HepG2 (cell line): ENCODE measurements around the gene PRKACA. TPM values are rescaled to one million over a fixed set of nuclear protein-coding genes. Genes with fewer than 3 reads are reported as not detected.

ENCODE experiments used
- ARHGAP35 ChIP-seq: sonication (generic); formaldehyde crosslinking; IDR thresholded peaks from 2 replicates; pipeline ENCODE4 v1.9.0; 2022; ENCODE audit warnings: mild to moderate bottlenecking, inconsistent platforms, moderate library complexity, missing genetic modification reagents, borderline replicate concordance
- BCL6 ChIP-seq: IDR thresholded peaks from 2 replicates; pipeline ENCODE4 v1.6.1; 2016; ENCODE audit warnings: missing genetic modification reagents, missing compliant biosample characterization
- BHLHE40 ChIP-seq: IDR thresholded peaks from 2 replicates; pipeline ENCODE4 v1.6.1; 2011; ENCODE audit warnings: low read length, improper control_type of control experiment
- BRCA1 ChIP-seq: sonication (generic); formaldehyde crosslinking; IDR thresholded peaks from 2 replicates; pipeline ENCODE4 v1.4.0; 2020; ENCODE audit warnings: missing genetic modification reagents
- CBFB ChIP-seq: sonication (generic); formaldehyde crosslinking; IDR thresholded peaks from 2 replicates; pipeline ENCODE4 v1.4.0; 2020; ENCODE audit warnings: missing genetic modification reagents
- FOXC1 ChIP-seq: sonication (generic); formaldehyde crosslinking; IDR thresholded peaks from 2 replicates; pipeline ENCODE4 v1.8.0; 2022; ENCODE audit warnings: mild to moderate bottlenecking, missing genetic modification reagents, borderline replicate concordance
- KDM2A ChIP-seq: sonication (generic); formaldehyde crosslinking; IDR thresholded peaks from 2 replicates; pipeline ENCODE4 v1.4.0; 2020; ENCODE audit warnings: low read depth, missing genetic modification reagents, borderline replicate concordance
- MEIS2 ChIP-seq: sonication (generic); formaldehyde crosslinking; IDR thresholded peaks from 2 replicates; pipeline ENCODE4 v1.9.0; 2021; ENCODE audit warnings: mild to moderate bottlenecking, missing genetic modification reagents
- NR2C2 ChIP-seq: sonication (generic); formaldehyde crosslinking; IDR thresholded peaks from 2 replicates; pipeline ENCODE4 v1.4.0; 2020; ENCODE audit warnings: missing genetic modification reagents, mild to moderate bottlenecking, moderate library complexity, borderline replicate concordance
- POLR2AphosphoS5 ChIP-seq: IDR thresholded peaks from 2 replicates; pipeline ENCODE4 v1.6.1; 2012; ENCODE audit warnings: low read depth, low read length
- REL ChIP-seq: sonication (generic); formaldehyde crosslinking; conservative IDR thresholded peaks from 2 replicates; pipeline ENCODE4 v1.8.0; 2022; ENCODE audit warnings: mild to moderate bottlenecking, missing genetic modification reagents, moderate library complexity
- SIN3B ChIP-seq: fragments of 150-350 bp; IDR thresholded peaks from 2 replicates; pipeline ENCODE4 v1.6.1; 2014; ENCODE audit warnings: low read length
- SP5 ChIP-seq: IDR thresholded peaks from 2 replicates; pipeline ENCODE4 v1.6.1; 2016; ENCODE audit warnings: low read depth, borderline replicate concordance
- ZNF230 ChIP-seq: sonication (generic); formaldehyde crosslinking; IDR thresholded peaks from 2 replicates; pipeline ENCODE4 v1.4.0; 2020; ENCODE audit warnings: mild to moderate bottlenecking, missing genetic modification reagents
- ZNF329 ChIP-seq: sonication (generic); formaldehyde crosslinking; IDR thresholded peaks from 2 replicates; pipeline ENCODE4 v1.9.0; 2021; ENCODE audit warnings: low read depth, mild to moderate bottlenecking, missing genetic modification reagents
- ZNF343 ChIP-seq: sonication (generic); formaldehyde crosslinking; IDR thresholded peaks from 2 replicates; pipeline ENCODE4 v1.4.0; 2020; ENCODE audit warnings: mild to moderate bottlenecking, missing genetic modification reagents
- ZNF446 ChIP-seq: sonication (generic); formaldehyde crosslinking; IDR thresholded peaks from 2 replicates; pipeline ENCODE4 v1.5.0; 2020; ENCODE audit warnings: mild to moderate bottlenecking, missing genetic modification reagents
- ZNF709 ChIP-seq: sonication (generic); formaldehyde crosslinking; IDR thresholded peaks from 2 replicates; pipeline ENCODE4 v1.5.0; 2020; ENCODE audit warnings: mild to moderate bottlenecking, missing genetic modification reagents
- ZNF747 ChIP-seq: sonication (generic); formaldehyde crosslinking; IDR thresholded peaks from 2 replicates; pipeline ENCODE4 v1.8.1; 2023; ENCODE audit warnings: missing genetic modification reagents, mild to moderate bottlenecking, borderline replicate concordance
- polyA plus RNA-seq, 8 experiments: library from polyadenylated mRNA; depleted of rRNA in 3 of 8; stranded (reverse) in 7 of 8; unstranded in 1 of 8; fragments of >200 nt; fragmentation: Illumina TruSeq in 4 of 8; extraction: Trizol in 4 of 8; gene quantifications; 2 replicates each; pipeline versions ENCODE4 v1.2.1 to v1.2.3, GENCODE V29; 2011 to 2016; ENCODE audit warnings: low read depth in 4 of 8, missing spikeins in 1 of 8, mixed read lengths in 1 of 8; ENCODE audit not compliant: insufficient read depth in 1 of 8
- total RNA-seq, 5 experiments: library from RNA; depleted of rRNA; stranded (reverse); fragments of >200 nt; fragmentation: Illumina TruSeq; extraction: Trizol; gene quantifications; 2 replicates each; pipeline ENCODE4 v1.2.3, GENCODE V29; 2016; ENCODE audit warnings: low read depth in 1 of 5
- TF ChIP-seq, protein P1 (sequence below): sonication (generic); formaldehyde crosslinking; IDR thresholded peaks from 2 replicates; pipeline ENCODE4 v1.4.0; 2020; ENCODE audit warnings: missing genetic modification reagents
- TF ChIP-seq, protein P2 (sequence below): sonication (generic); formaldehyde crosslinking; conservative IDR thresholded peaks from 2 replicates; pipeline ENCODE4 v1.4.0; 2020; ENCODE audit warnings: missing genetic modification reagents
- TF ChIP-seq, protein P3 (sequence below): IDR thresholded peaks from 2 replicates; pipeline ENCODE4 v1.6.1; 2016
- TF ChIP-seq, protein P4 (sequence below): sonication (generic); formaldehyde crosslinking; IDR thresholded peaks from 2 replicates; pipeline ENCODE4 v1.5.1; 2020; ENCODE audit warnings: missing genetic modification reagents, mild to moderate bottlenecking, borderline replicate concordance
- TF ChIP-seq, protein P5 (sequence below): sonication (generic); formaldehyde crosslinking; IDR thresholded peaks from 2 replicates; pipeline ENCODE4 v1.5.0; 2020; ENCODE audit warnings: missing genetic modification reagents

Gene PRKACA
- total and polyA plus RNA-seq, 2 of the 13 experiments (the other 11 are each of a cell fraction or from before 2014, with no cell fraction given), result 11.0 to 18.2 TPM

DNA sequence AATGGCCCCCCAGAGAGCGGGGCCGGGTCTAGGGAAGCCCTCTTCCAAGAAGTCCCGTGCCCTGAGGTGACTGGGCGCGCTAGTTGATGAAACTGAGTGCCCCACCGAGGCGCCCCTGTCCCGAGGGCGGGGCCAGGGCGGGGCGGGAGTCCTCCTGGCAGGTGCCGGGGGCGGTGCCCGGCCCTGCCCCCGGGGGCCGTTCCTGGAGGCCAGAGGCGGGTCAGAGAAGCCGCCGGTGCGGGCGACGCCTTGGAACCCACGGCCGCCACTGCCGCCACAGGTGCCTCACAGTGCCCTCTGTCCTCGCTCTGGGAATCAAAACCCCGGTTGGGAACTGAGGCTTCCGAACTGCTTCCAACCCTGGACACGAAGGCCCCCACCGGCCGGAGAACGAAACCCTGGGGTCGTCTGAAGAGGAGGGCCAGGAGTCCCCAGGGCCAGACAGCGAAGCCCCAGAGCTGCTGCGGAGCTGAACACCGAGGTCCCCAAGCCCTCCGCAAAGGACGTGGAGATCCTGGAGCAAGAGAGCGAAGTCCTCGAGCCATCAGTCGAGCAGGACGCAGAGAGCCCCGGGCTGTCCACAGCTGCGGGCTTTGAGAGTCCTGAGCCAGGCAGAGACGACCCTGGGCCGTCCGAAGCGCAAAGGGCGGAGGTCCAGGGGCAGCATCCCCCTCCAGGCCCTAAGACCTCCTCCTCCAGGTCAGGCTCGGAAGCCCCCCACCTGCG lies 44.9 kb downstream of the PRKACA start, which contains the start of gene MISP3 (continued):
- TF ChIP-seq, protein P1, sequence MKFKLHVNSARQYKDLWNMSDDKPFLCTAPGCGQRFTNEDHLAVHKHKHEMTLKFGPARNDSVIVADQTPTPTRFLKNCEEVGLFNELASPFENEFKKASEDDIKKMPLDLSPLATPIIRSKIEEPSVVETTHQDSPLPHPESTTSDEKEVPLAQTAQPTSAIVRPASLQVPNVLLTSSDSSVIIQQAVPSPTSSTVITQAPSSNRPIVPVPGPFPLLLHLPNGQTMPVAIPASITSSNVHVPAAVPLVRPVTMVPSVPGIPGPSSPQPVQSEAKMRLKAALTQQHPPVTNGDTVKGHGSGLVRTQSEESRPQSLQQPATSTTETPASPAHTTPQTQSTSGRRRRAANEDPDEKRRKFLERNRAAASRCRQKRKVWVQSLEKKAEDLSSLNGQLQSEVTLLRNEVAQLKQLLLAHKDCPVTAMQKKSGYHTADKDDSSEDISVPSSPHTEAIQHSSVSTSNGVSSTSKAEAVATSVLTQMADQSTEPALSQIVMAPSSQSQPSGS (CRISPR knock-in tag), result 0 out of 2 replicates have a peak, but pooled peaks have one; percentile 15
- TF ChIP-seq ZNF230 (CRISPR knock-in tag), result 0 out of 2 replicates have a peak, but pooled peaks have one; percentile 6
- no peak for TF ChIP-seq KDM2A (CRISPR knock-in tag)
- TF ChIP-seq, protein P2, sequence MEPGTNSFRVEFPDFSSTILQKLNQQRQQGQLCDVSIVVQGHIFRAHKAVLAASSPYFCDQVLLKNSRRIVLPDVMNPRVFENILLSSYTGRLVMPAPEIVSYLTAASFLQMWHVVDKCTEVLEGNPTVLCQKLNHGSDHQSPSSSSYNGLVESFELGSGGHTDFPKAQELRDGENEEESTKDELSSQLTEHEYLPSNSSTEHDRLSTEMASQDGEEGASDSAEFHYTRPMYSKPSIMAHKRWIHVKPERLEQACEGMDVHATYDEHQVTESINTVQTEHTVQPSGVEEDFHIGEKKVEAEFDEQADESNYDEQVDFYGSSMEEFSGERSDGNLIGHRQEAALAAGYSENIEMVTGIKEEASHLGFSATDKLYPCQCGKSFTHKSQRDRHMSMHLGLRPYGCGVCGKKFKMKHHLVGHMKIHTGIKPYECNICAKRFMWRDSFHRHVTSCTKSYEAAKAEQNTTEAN (CRISPR knock-in tag), result 0 out of 2 replicates have a peak, but pooled peaks have one; percentile 6
- TF ChIP-seq BRCA1 (CRISPR knock-in tag), result 0 out of 2 replicates have a peak, but pooled peaks have one; percentile 4
- 0 out of 2 replicates have a peak, but pooled peaks have one; percentile 48 for TF ChIP-seq ZNF343 (CRISPR knock-in tag)
- TF ChIP-seq FOXC1 (CRISPR knock-in tag), result peak; percentile 56; the same call in 1 of the 2 replicates
- no peak for TF ChIP-seq SIN3B
- TF ChIP-seq ZNF747 (CRISPR knock-in tag), result 0 out of 2 replicates have a peak, but pooled peaks have one; percentile 12
- TF ChIP-seq, protein P3, sequence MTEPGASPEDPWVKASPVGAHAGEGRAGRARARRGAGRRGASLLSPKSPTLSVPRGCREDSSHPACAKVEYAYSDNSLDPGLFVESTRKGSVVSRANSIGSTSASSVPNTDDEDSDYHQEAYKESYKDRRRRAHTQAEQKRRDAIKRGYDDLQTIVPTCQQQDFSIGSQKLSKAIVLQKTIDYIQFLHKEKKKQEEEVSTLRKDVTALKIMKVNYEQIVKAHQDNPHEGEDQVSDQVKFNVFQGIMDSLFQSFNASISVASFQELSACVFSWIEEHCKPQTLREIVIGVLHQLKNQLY, result 0 out of 2 replicates have a peak, but pooled peaks have one; percentile 4
- 0 out of 2 replicates have a peak, but pooled peaks have one; percentile 55 for TF ChIP-seq ZNF709 (CRISPR knock-in tag)
- peak; percentile 75 for TF ChIP-seq SP5 (CRISPR knock-in tag)
- 0 out of 2 replicates have a peak, but pooled peaks have one; percentile 24 for TF ChIP-seq ZNF329 (CRISPR knock-in tag)
- TF ChIP-seq, protein P4, sequence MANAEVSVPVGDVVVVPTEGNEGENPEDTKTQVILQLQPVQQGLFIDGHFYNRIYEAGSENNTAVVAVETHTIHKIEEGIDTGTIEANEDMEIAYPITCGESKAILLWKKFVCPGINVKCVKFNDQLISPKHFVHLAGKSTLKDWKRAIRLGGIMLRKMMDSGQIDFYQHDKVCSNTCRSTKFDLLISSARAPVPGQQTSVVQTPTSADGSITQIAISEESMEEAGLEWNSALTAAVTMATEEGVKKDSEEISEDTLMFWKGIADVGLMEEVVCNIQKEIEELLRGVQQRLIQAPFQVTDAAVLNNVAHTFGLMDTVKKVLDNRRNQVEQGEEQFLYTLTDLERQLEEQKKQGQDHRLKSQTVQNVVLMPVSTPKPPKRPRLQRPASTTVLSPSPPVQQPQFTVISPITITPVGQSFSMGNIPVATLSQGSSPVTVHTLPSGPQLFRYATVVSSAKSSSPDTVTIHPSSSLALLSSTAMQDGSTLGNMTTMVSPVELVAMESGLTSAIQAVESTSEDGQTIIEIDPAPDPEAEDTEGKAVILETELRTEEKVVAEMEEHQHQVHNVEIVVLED (CRISPR knock-in tag), result peak; percentile 4; the same call in 1 of the 2 replicates
- TF ChIP-seq ZNF446 (CRISPR knock-in tag), result peak; percentile 82
- TF ChIP-seq POLR2AphosphoS5, result 0 out of 2 replicates have a peak, but pooled peaks have one; percentile 32
- TF ChIP-seq, protein P5, sequence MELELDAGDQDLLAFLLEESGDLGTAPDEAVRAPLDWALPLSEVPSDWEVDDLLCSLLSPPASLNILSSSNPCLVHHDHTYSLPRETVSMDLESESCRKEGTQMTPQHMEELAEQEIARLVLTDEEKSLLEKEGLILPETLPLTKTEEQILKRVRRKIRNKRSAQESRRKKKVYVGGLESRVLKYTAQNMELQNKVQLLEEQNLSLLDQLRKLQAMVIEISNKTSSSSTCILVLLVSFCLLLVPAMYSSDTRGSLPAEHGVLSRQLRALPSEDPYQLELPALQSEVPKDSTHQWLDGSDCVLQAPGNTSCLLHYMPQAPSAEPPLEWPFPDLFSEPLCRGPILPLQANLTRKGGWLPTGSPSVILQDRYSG, result 0 out of 2 replicates have a peak, but pooled peaks have one; percentile 6
- no peak for TF ChIP-seq MEIS2 (CRISPR knock-in tag)
- TF ChIP-seq BHLHE40, result peak; percentile 22; the same call in 1 of the 2 replicates
- peak; percentile 44 for TF ChIP-seq BCL6 (CRISPR knock-in tag)
- 0 out of 2 replicates have a peak, but pooled peaks have one; percentile 6 for TF ChIP-seq REL (CRISPR knock-in tag)
- TF ChIP-seq ARHGAP35 (CRISPR knock-in tag), result no peak
- 0 out of 2 replicates have a peak, but pooled peaks have one; percentile 20 for TF ChIP-seq CBFB (CRISPR knock-in tag)
- TF ChIP-seq NR2C2 (CRISPR knock-in tag), result peak; percentile 35; the same call in 1 of the 2 replicates
